HEK293T (cell line): ENCODE data around the gene CAMK1D.

Experiments
- CTCF ChIA-PET: fragments of 350-600 bp; formaldehyde crosslinking; extraction: SDS; loops from one replicate; lab custom pipeline; 2021; ENCODE audit warnings: antibody characterized with exemption, inconsistent platforms; lab: Yijun Ruan, JAX
- POLR2A ChIA-PET: fragments of 350-600 bp; formaldehyde crosslinking; extraction: SDS; loops from one replicate; lab custom pipeline; 2020; ENCODE audit warnings: antibody characterized with exemption, inconsistent platforms; lab: Yijun Ruan, JAX
- DNase-seq: peaks from one replicate; pipeline ENCODE4 v3.0.0; 2012; ENCODE audit warnings: mixed read lengths; ENCODE audit errors: extremely low spot score
- ARNT ChIP-seq: fragments of 450-650 bp; IDR thresholded peaks from 2 replicates; pipeline ENCODE4 v1.6.1; 2017; ENCODE audit warnings: mild to moderate bottlenecking
- BHLHE40 ChIP-seq: fragments of 450-650 bp; IDR thresholded peaks from 2 replicates; pipeline ENCODE4 v1.6.1; 2016; ENCODE audit warnings: mild to moderate bottlenecking, moderate library complexity, borderline replicate concordance
- CTBP1 ChIP-seq: fragments of 450-650 bp; IDR thresholded peaks from 2 replicates; pipeline ENCODE4 v1.6.1; 2016; ENCODE audit warnings: borderline replicate concordance
- ELF4 ChIP-seq: fragments of 450-650 bp; IDR thresholded peaks from 2 replicates; pipeline ENCODE4 v1.6.1; 2017; ENCODE audit warnings: antibody characterized with exemption
- FOXA1 ChIP-seq: fragments of 450-650 bp; IDR thresholded peaks from 2 replicates; pipeline ENCODE4 v1.6.1; 2016; ENCODE audit warnings: mild to moderate bottlenecking
- FOXK2 ChIP-seq: fragments of 450-650 bp; IDR thresholded peaks from 2 replicates; pipeline ENCODE4 v1.6.1; 2016; ENCODE audit warnings: mild to moderate bottlenecking
- FOXM1 ChIP-seq: fragments of 450-650 bp; IDR thresholded peaks from 2 replicates; pipeline ENCODE4 v1.6.1; 2017; ENCODE audit warnings: mild to moderate bottlenecking, borderline replicate concordance
- HDGF ChIP-seq: fragments of 450-650 bp; IDR thresholded peaks from 2 replicates; pipeline ENCODE4 v1.6.1; 2017; ENCODE audit warnings: antibody characterized with exemption, borderline replicate concordance
- L3MBTL2 ChIP-seq: fragments of 450-650 bp; conservative IDR thresholded peaks from 2 replicates; pipeline ENCODE4 v1.6.1; 2016; ENCODE audit warnings: mild to moderate bottlenecking
- LEF1 ChIP-seq: fragments of 450-650 bp; IDR thresholded peaks from 2 replicates; pipeline ENCODE4 v1.6.1; 2017; ENCODE audit warnings: mild to moderate bottlenecking, borderline replicate concordance
- NFRKB ChIP-seq: fragments of 450-650 bp; IDR thresholded peaks from 2 replicates; pipeline ENCODE4 v1.6.1; 2016; ENCODE audit warnings: mild to moderate bottlenecking, moderate library complexity
- SP1 ChIP-seq: fragments of 450-650 bp; IDR thresholded peaks from 2 replicates; pipeline ENCODE4 v1.6.1; 2017
- SUZ12 ChIP-seq: fragments of 450-650 bp; IDR thresholded peaks from 2 replicates; pipeline ENCODE4 v1.6.1; 2016; ENCODE audit warnings: mild to moderate bottlenecking
- TARDBP ChIP-seq: fragments of 450-650 bp; IDR thresholded peaks from 2 replicates; pipeline ENCODE4 v1.6.1; 2016
- ZNF384 ChIP-seq: fragments of 450-650 bp; IDR thresholded peaks from 2 replicates; pipeline ENCODE4 v1.6.1; 2016
- TF ChIP-seq, protein P1 (sequence below): fragments of 450-650 bp; IDR thresholded peaks from 2 replicates; pipeline ENCODE4 v1.6.1; 2016

Gene CAMK1D

DNA sequence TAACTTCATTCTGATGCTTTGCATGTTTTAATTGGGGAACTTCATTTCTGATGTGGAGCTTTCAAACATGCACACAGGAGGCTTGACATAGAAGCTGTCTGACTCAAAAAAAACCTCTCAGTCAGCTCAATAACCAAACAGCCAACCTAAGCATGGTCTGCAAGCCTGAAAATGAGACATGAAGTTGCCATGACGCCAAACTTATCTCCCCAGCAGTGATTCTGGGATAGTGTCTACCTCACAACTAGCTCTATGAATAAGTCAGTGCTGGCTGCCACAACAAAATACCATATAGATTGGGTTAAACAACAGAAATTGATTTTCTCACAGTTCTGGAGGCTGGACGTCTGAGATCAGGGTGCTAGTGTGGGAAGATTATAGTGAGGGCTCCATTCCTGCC is 408.0 kb downstream of the CAMK1D start:
- TF ChIP-seq ELF4 (no peak), LEF1 (no peak), SP1 (no peak), FOXA1 (no peak), HDGF (no peak), CTBP1 (no peak), L3MBTL2 (no peak), TARDBP (no peak), BHLHE40 (no peak)
- TF ChIP-seq, protein P1, sequence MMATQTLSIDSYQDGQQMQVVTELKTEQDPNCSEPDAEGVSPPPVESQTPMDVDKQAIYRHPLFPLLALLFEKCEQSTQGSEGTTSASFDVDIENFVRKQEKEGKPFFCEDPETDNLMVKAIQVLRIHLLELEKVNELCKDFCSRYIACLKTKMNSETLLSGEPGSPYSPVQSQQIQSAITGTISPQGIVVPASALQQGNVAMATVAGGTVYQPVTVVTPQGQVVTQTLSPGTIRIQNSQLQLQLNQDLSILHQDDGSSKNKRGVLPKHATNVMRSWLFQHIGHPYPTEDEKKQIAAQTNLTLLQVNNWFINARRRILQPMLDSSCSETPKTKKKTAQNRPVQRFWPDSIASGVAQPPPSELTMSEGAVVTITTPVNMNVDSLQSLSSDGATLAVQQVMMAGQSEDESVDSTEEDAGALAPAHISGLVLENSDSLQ: no peak
- POLR2A ChIA-PET: no interaction called here
- CTCF ChIA-PET: interaction anchor here (0.5 to 1.3 kb wide), 2 partner anchors 25 to 149 kb away, joined by 4 to 6 read pairs; no protein-coding TSS in a partner anchor
- no peak for DNase-seq

DNA sequence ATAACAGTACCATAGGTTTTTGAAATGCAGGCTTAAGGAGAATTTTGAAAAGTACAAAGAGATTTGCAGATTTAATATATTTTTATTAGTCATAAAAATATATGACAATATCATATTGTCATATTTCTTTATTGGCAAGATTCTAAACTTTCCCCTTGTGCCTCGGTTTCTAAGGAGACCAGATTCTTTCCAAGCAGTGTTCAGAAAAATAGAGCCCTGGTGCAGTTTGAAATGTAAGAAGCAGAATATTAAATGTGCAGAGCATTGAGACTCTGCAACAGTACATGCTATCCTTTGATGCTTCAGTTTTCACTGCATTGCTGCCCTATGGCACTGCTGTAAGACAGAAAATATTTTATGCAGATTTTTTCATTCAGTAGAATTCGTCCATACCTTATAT is 408.9 kb downstream of the CAMK1D start:
- POLR2A ChIA-PET: no interaction called here
- TF ChIP-seq SP1 (no peak), FOXK2 (no peak), LEF1 (no peak), L3MBTL2 (no peak)
- CTCF ChIA-PET: interaction anchor here (0.5 kb wide), 1 partner anchor 148 kb away, joined by 4 read pairs; no protein-coding TSS in a partner anchor
- no peak for DNase-seq

DNA sequence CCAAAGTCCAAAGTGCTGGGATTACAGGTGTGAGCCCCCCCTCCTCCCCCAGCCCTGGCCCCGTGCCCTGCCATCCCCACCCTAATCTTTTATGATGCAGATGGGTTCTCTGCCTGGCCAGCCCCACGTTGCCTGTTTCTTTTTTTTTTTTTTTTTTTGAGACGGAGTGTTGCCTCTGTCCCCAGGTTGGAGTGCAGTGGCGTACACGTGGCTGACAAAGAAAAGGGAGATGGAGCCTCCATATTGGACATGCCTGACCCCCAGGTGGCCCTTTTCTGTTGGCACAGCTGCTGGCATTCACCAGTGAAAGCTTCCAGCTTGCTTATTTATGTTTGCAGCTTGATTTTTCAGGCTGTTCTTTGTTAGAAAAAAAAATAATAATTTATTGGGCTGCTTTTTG is 416.9 kb downstream of the CAMK1D start:
- POLR2A ChIA-PET: no interaction called here
- CTCF ChIA-PET: interaction anchor here (1.4 kb wide), 1 partner anchor 14 kb away, joined by 4 read pairs; no protein-coding TSS in a partner anchor
- TF ChIP-seq TARDBP (no peak), BHLHE40 (no peak), HDGF (no peak), CTBP1 (no peak), FOXK2 (no peak), SP1 (no peak), ELF4 (no peak), LEF1 (no peak), FOXM1 (no peak), NFRKB (no peak), FOXA1 (no peak), SUZ12 (no peak), ZNF384 (no peak), L3MBTL2 (no peak), ARNT (no peak)
- TF ChIP-seq, protein P1: no peak
- no peak for DNase-seq

DNA sequence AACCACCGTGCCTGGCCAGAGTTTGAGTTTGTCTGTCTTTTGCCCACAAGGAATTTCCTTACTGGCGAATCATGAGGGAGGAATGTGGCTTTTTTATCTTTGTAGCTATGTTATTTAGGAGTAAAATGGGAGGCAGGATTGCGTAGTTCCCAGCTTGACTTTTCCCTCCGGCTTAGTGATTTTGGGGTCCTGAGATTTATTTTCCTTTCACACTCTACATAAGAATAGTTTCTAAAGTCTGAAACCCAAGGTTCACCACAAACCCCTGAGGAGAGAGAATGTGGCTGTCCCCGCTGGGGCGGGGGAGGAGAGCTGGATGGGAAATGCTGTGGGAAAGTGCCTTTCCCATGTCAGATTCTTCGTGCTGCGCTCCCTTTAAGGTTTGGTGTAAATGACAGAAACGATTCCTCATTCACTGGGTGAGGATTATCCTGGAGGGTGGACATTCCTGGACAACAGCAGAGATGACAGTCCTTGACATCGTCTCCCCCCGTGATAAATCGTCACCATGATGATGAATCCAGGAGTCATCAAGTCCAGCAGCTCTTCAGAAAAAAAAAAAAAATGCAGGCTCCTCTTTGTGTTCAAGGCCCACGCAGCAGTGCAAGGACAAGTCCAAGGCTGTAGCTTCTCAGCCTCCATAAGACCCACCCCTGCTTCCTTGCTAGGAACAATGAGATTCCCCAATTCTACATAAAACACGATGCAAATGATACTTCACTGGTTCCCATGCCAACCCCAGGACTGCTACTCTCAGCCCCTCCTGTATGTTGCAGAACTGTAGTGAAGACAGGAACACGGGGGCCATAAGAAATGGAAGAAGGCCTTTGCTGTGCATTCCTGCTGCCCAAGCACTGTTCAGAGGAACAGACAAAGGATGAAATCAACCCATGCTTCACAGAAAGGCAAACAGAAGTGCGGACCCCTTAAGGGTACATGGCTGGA is 419.1 kb downstream of the CAMK1D start:
- ChIA-PET POLR2A (no interaction called here), CTCF (no interaction called here)
- no peak for DNase-seq
- TF ChIP-seq CTBP1 (no peak), ELF4 (no peak), L3MBTL2 (no peak), SUZ12 (no peak), FOXK2 (no peak), SP1 (no peak), FOXA1 (no peak), BHLHE40 (no peak), FOXM1 (no peak), HDGF (no peak)

DNA sequence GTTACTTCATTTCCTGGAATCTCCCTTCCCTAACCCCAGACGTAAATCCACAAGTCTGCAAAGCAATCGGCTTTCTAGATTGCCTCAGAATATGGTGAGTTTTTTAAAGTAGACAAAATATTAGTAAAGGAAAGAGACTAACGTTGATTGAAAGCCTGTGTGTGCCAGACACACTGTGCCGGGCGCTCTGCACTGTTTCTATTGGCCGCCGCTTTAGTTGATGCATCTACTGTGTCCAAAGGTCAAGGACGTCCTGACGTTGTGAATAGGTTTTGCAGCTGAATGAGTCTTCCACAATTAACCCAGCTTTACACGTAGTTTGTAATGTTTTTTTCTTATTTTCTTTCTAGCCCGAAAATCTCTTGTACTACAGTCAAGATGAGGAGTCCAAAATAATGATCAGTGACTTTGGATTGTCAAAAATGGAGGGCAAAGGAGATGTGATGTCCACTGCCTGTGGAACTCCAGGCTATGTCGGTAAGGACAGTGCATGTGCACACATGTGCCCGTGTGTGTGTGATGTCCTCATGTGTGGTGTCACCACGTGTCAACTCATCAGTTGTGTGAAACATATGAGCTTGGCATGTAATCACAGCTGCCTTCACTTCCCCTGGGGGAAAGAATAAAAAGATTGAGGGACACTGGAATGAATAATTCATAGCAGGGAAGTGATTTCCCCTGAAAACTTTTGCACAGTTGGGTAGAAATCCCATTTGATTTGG is 420.1 kb downstream of the CAMK1D start:
- POLR2A ChIA-PET: no interaction called here
- TF ChIP-seq NFRKB: no peak
- TF ChIP-seq, protein P1: no peak
- no peak for TF ChIP-seq TARDBP
- no peak for TF ChIP-seq LEF1
- TF ChIP-seq ZNF384: no peak
- no peak for DNase-seq
- CTCF ChIA-PET: no interaction called here

DNA sequence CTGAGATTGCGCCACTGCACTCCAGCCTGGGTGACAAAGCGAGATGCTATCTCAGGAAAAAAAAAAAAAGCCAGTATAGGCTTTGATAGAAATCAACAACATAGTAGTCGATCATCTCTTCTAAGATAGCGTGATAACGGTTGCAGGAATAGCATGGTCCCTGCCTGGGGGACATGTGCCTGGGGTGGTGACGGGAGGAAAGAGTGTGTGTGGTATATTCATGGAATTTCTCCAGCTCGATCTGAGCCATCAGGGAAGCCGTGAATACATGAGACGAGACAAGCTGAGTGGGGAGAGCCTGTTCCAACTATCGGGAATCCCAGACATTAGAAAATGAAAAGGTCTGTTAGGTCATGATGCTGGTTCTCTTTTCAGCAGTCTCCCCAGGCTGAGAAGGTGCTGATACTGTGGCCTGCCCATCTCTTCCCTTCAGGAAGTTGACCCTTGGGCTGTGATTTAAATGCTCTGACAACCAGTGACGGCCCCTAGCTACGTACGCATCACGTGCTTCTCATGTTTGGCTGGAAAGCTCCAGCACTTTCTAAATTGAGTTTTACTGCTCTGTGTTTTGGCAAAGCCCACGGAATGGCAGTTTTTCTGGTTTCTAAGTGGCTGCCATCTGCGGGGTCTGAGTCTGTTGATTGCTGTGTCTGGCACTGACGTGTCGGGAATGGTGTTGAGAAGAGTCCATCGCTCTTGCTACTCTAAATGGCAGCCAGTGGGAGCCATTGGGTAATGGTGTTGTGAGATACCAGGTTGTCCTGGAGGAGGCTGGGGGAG is 422.8 kb downstream of the CAMK1D start:
- TF ChIP-seq L3MBTL2: no peak
- no peak for TF ChIP-seq HDGF
- no peak for TF ChIP-seq FOXK2
- no peak for TF ChIP-seq ZNF384
- no peak for TF ChIP-seq ARNT
- no peak for TF ChIP-seq LEF1
- TF ChIP-seq ELF4: no peak
- TF ChIP-seq SUZ12: no peak
- no peak for TF ChIP-seq FOXA1
- TF ChIP-seq, protein P1: no peak
- TF ChIP-seq NFRKB: no peak
- TF ChIP-seq TARDBP: no peak
- no peak for TF ChIP-seq CTBP1
- TF ChIP-seq FOXM1: no peak
- no peak for TF ChIP-seq BHLHE40
- no peak for TF ChIP-seq SP1
- no peak for DNase-seq
- CTCF ChIA-PET: interaction anchor here (0.6 to 2.0 kb wide), 2 partner anchors 10 to 457 kb away, joined by 3 to 8 read pairs; no protein-coding TSS in a partner anchor
- POLR2A ChIA-PET: no interaction called here
